Calu3 (cell line): ENCODE data around the gene MGP. TPM values are rescaled to one million over a fixed set of nuclear protein-coding genes. Genes with fewer than 3 reads are reported as not detected.
A peak's percentile ranks its signal among the peaks of the same experiment; 100 is the strongest.

Experiments
- BruUV-seq: library from RNA; stranded (reverse); fragments of 400-500 nt; replicated peaks from 2 replicates; lab custom pipeline; 2021; lab: Mats Ljungman, UMichigan
- CTCF ChIA-PET: fragments of 300-600 bp; sonication (Branson Sonifier 250); formaldehyde crosslinking; loops from one replicate; lab custom pipeline; 2022; ENCODE audit warnings: antibody characterized with exemption; lab: Charles Lee
- DNase-seq: peaks from one replicate; pipeline ENCODE4 v3.0.0; 2022
- H3K27ac Mint-ChIP-seq: one replicate; pipeline ENCODE4 v1.8.0; 2022; ENCODE audit warnings: mixed read lengths; ENCODE audit not compliant: unreplicated experiment
- H3K27me3 Mint-ChIP-seq: one replicate; pipeline ENCODE4 v1.8.0; 2022; ENCODE audit warnings: mixed read lengths; ENCODE audit not compliant: unreplicated experiment
- H3K36me3 Mint-ChIP-seq: one replicate; pipeline ENCODE4 v1.8.0; 2022; ENCODE audit warnings: mild to moderate bottlenecking, moderate library complexity, mixed read lengths; ENCODE audit not compliant: insufficient read depth, unreplicated experiment
- H3K4me1 Mint-ChIP-seq: one replicate; pipeline ENCODE4 v1.8.0; 2022; ENCODE audit warnings: mild to moderate bottlenecking, low read depth, mixed read lengths; ENCODE audit not compliant: unreplicated experiment
- H3K4me3 Mint-ChIP-seq: one replicate; pipeline ENCODE4 v1.8.0; 2022; ENCODE audit warnings: mild to moderate bottlenecking, low read depth, moderate library complexity, mixed read lengths; ENCODE audit not compliant: unreplicated experiment
- H3K9me3 Mint-ChIP-seq: one replicate; pipeline ENCODE4 v1.8.0; 2022; ENCODE audit warnings: low read depth, mixed read lengths; ENCODE audit not compliant: unreplicated experiment
- intact Hi-C: fragments of 100-400 bp; cut with micrococcal nuclease; formaldehyde crosslinking; loops from one replicate; pipeline ENCODE4 v1.10.0; 2022; ENCODE audit not compliant: unreplicated experiment
- total RNA-seq: library from RNA; stranded (reverse); gene quantifications from 2 replicates; pipeline ENCODE4 v1.2.3, GENCODE V29; 2022
- TF ChIP-seq, protein P1 (sequence below): fragments of 200-600 bp; IDR thresholded peaks from one replicate; pipeline ENCODE4 v1.8.0; 2022; ENCODE audit warnings: antibody characterized with exemption; ENCODE audit not compliant: unreplicated experiment

The MGP gene
- total RNA-seq, 1 experiment from 2014 or later: not detected

DNA sequence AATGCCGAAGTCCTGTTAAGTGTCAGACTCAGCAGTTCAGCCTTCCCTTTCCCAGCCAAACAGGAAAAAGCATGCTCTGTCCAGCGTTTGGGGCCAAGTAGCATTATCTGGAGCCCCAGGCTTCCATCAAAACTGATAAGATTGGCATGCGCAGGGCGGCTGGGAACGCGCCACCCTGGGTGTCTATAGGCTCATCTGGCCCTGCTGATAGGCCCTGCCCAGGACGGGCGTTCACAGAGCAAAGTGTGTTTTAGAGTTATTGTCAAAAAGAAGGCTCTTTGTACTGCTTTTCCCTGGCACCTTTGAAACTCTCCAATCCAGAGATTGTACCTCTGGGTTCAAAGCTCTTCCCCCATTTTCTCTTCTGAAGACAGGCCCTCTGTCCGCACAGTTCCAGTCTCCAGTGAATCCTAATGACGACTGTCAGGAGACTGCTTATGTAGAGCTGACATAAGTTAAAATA, 42.2 kb downstream of the MGP start, which contains the start of gene ART4:
ART4 (minus strand) TSS at position 102 of the 463 bp plus-strand sequence. CDS start 413 bp downstream, outside the sequence.
- Mint-ChIP-seq H3K36me3 (no peaks in the 10 kb centered on the region), H3K9me3 (no peaks in the 10 kb centered on the region), H3K27ac (no peak within 1 kb of the TSS), H3K27me3 (no peaks in the 10 kb centered on the region), H3K4me3 (no peak within 1 kb of the TSS), H3K4me1 (peaks cover 12% of the 10 kb centered on the region)
- CTCF ChIA-PET: no interaction called here
- BruUV-seq: no TSS peak
- TF ChIP-seq, protein P1, sequence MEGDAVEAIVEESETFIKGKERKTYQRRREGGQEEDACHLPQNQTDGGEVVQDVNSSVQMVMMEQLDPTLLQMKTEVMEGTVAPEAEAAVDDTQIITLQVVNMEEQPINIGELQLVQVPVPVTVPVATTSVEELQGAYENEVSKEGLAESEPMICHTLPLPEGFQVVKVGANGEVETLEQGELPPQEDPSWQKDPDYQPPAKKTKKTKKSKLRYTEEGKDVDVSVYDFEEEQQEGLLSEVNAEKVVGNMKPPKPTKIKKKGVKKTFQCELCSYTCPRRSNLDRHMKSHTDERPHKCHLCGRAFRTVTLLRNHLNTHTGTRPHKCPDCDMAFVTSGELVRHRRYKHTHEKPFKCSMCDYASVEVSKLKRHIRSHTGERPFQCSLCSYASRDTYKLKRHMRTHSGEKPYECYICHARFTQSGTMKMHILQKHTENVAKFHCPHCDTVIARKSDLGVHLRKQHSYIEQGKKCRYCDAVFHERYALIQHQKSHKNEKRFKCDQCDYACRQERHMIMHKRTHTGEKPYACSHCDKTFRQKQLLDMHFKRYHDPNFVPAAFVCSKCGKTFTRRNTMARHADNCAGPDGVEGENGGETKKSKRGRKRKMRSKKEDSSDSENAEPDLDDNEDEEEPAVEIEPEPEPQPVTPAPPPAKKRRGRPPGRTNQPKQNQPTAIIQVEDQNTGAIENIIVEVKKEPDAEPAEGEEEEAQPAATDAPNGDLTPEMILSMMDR: no peak
- no peak for DNase-seq
- intact Hi-C loops: loop anchor here (10.0 kb wide), 1 partner anchor 311 kb away; no protein-coding TSS in a partner anchor

DNA sequence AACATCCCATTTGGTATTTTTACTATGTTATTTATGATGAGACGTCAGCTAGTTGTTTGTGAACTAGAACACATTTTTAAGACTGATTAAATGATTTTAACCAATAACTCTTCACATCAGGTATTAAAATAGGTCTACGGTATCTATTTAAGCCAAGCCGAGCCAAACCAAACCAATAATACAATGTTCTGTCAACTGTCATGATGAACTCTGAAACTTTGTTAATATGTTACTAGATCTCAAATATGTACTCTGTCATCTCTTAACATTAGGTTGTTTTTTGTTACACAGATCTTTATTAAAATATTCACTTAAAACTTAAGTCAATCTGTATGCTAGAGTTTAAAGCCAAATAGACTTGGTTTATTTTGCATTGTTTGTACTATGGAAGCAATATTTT, 43.3 kb downstream of the MGP start:
- Mint-ChIP-seq H3K36me3 (no peaks in the 10 kb centered on the region), H3K27me3 (no peaks in the 10 kb centered on the region), H3K9me3 (no peaks in the 10 kb centered on the region), H3K4me1 (peaks cover 12% of the 10 kb centered on the region), H3K4me3 (no peak overlapping the region), H3K27ac (no peak overlapping the region)
- no TSS peak for BruUV-seq
- DNase-seq: no peak
- CTCF ChIA-PET: no interaction called here
- intact Hi-C loops: loop anchor here (10.0 kb wide), 1 partner anchor 312 kb away; no protein-coding TSS in a partner anchor
- TF ChIP-seq, protein P1: no peak

DNA sequence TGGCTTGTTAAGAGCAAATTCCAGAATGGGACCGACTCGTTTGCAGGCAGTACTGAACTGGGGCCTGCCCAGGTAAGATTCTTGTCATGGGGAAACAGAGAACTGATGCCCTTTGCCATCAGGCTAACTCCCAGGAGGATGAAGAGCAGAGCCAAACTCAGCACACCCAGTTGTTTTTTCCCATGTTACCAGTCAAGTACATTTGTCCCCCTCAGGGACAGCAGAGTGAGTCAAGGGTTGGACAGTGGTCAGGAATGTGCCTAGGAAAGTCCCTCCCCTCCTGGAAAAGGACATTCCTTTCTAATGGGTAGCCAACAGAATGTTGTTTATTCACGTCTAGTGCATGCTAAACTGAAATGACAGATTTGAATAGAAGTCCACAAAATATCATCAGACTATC, 43.9 kb downstream of the MGP start:
- no peaks in the 10 kb centered on the region for H3K36me3 Mint-ChIP-seq
- BruUV-seq: no TSS peak
- CTCF ChIA-PET: no interaction called here
- H3K27me3 Mint-ChIP-seq: no peaks in the 10 kb centered on the region
- H3K9me3 Mint-ChIP-seq: no peaks in the 10 kb centered on the region
- no peak overlapping the region for H3K4me3 Mint-ChIP-seq
- H3K27ac Mint-ChIP-seq: no peak overlapping the region
- TF ChIP-seq, protein P1: no peak
- intact Hi-C loops: loop anchor here (10.0 kb wide), 1 partner anchor 313 kb away; no protein-coding TSS in a partner anchor
- DNase-seq: peak; percentile 41
- H3K4me1 Mint-ChIP-seq: peaks cover 12% of the 10 kb centered on the region

DNA sequence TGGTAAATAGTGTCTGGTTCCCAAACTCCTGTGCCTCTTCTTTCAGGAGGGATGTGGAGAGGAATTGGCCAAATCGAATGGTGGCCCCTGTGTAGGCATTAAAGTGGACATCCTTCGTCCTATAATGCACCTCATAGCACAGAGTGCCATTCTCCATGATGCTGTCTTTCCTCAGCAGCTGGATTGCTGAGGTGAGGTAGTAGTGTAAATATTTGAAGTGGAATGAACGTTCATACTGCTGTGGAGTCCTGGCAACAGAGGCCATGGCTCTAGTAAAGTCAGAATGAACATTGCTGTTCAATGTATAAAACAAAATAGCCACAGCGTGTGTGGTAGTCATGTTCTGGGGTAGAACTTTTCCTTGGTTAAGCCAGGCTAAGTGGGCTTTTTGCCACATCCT, 45.0 kb downstream of the MGP start:
- peaks cover 12% of the 10 kb centered on the region for H3K4me1 Mint-ChIP-seq
- TF ChIP-seq, protein P1: no peak
- intact Hi-C loops: loop anchor here (10.0 kb wide), 1 partner anchor 314 kb away; no protein-coding TSS in a partner anchor
- CTCF ChIA-PET: interaction anchor here (1.0 kb wide), 1 partner anchor 155 kb away, joined by 3 read pairs; no protein-coding TSS in a partner anchor
- no peak for DNase-seq
- H3K4me3 Mint-ChIP-seq: no peak overlapping the region
- H3K9me3 Mint-ChIP-seq: no peaks in the 10 kb centered on the region
- H3K27me3 Mint-ChIP-seq: no peaks in the 10 kb centered on the region
- no TSS peak for BruUV-seq
- H3K36me3 Mint-ChIP-seq: no peaks in the 10 kb centered on the region
- no peak overlapping the region for H3K27ac Mint-ChIP-seq
